Right kidney (tissue), 9 donors: ENCODE data around the gene RAB27B.
"Not testable (repeated sequence)": the region's sequence is repeated elsewhere in the genome, so short reads cannot be mapped to it uniquely, and the experiment has no call there.

Source experiments
- DNase-seq: peaks from one replicate; pipeline ENCODE4 v3.0.0-alpha.2; 2016
- long read RNA-seq, 8 donors: transcript quantifications; one replicate each; lab custom pipeline, GENCODE V29; 2026

Gene RAB27B, protein sequence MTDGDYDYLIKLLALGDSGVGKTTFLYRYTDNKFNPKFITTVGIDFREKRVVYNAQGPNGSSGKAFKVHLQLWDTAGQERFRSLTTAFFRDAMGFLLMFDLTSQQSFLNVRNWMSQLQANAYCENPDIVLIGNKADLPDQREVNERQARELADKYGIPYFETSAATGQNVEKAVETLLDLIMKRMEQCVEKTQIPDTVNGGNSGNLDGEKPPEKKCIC
- long read RNA-seq, donor 1 = 0 reads
- long read RNA-seq, donor 2 = 0 reads
- long read RNA-seq, donor 3, full-length matches to known transcripts = 2 of 2 reads
- long read RNA-seq, donor 3, partial matches to known transcripts = 0 of 2 reads
- long read RNA-seq, donor 3, other reads (novel, unspliced or antisense) = 0 of 2 reads
- long read RNA-seq, donor 4, full-length matches to known transcripts = 1 of 1 reads
- long read RNA-seq, donor 4, partial matches to known transcripts = 0 of 1 reads
- long read RNA-seq, donor 4, other reads (novel, unspliced or antisense) = 0 of 1 reads
- long read RNA-seq, donor 5 = 0 reads
- long read RNA-seq, donor 6, full-length matches to known transcripts = 2 of 2 reads
- long read RNA-seq, donor 6, partial matches to known transcripts = 0 of 2 reads
- long read RNA-seq, donor 6, other reads (novel, unspliced or antisense) = 0 of 2 reads
- long read RNA-seq, donor 7 = 0 reads
- long read RNA-seq, donor 8, full-length matches to known transcripts = 3 of 3 reads
- long read RNA-seq, donor 8, partial matches to known transcripts = 0 of 3 reads
- long read RNA-seq, donor 8, other reads (novel, unspliced or antisense) = 0 of 3 reads

GRCh38 chr18:54828281-54828881 is at the start of gene RAB27B:
Gene RAB27B (plus strand): TSS chr18:54828477. CDS start chr18:54877586, 49,109 bp downstream.
- DNase-seq = peak; percentile 89

- DNase-seq = no peak
These were observed 47.9 kb upstream of the RAB27B start for GRCh38 chr18:54780285-54780861.

DNA sequence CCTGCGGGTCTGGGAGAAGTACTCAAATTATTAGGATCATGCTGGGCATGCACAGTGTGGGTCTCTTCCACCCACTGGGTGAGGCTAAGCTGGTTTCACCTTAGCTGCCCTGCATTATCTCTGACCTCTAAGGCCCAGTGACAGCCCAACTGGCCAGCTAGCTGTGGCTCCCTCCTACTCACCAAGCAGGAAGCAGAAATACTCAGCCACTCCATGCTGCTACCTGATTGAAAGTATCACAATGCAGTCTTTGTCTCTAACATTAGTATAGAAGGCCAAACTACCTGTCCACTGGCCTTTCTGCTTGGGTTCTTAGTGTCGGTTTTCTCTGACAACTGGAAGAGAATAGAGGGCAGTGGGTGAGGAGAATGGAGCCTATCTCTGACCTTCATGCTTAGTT is 47.3 kb upstream of the RAB27B start:
- no peak for DNase-seq

DNA sequence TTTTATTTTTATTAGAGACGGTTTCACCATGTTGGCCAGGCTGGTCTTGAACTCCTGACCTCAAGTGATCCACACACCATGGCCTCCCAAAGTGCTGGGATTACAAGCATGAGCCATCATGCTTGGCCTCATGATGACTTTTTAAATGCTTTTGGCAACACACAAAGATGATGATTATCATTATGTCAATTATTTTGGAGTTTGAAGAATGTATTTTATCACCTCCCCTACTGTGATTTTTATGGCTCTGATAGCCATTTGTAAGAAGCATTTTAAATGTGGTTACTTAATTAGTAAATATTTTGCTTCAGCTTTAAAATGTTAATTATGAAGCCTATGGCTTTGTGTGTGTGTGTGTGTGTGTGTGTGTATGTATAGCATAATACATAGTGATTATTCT is 45.1 kb upstream of the RAB27B start:
- DNase-seq = no peak

DNA sequence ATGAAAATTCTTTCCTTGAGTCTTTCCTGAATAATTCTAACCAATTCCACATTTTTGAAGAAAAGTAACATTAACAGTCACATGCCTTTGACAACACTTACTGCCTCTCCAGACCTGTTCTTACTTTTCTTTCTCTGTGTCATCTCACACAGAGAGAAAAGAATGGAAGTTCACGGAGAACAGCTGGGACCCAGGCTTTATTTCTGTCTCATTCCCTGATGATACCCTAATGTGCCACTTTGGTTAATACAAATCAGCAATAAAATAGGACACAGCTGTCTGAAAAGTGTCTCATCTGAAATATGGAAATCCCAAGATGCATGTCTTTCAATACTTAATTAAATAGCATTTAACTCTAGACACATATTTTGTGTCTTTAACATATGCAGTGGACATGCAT is 42.1 kb upstream of the RAB27B start:
- no peak for DNase-seq

DNA sequence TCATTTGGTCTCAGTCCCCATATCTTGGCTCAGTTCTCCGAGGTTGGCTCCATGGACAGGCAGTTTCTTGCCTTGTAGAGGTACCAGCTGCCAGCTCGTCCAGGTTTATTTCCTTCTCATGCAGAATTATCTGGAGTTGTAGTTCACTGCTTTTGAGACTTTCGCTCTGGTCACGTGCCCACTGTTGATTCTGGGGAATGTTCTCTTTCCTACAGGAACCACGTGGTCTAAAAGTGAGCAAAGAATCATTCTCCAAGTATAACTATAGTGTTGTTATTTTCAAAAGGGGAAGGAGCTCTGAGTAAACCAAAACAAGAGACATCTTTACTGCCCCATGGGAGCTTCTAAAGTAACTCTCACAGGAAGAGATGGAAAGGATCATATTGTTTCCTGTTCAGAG is 41.2 kb upstream of the RAB27B start:
- no peak for DNase-seq

- no peak for DNase-seq
These were observed 40.7 kb upstream of the RAB27B start for GRCh38 chr18:54787616-54788015.

DNA sequence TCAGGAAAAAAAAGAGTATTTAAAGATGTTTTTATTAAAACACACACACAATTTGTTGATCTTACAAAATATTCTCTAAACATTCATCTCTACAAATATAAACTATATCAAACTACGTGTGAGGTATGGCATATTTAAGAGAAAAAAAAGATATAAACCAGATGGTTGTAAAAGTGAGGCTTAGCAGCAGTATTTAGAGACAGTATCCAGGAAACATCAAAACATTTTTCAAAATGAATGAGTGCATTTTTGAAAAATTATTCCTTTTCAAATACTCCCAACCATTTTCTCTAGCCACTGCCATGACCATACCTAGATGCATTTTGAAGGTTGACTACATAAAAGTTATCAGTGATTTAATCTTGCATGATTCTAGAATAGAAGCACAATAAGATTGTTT is 38.2 kb upstream of the RAB27B start:
- no peak for DNase-seq

- no peak for DNase-seq
These were observed 36.6 kb upstream of the RAB27B start for GRCh38 chr18:54791657-54792056.

- DNase-seq = no peak
These were observed 36.2 kb upstream of the RAB27B start for GRCh38 chr18:54792079-54792478.

DNA sequence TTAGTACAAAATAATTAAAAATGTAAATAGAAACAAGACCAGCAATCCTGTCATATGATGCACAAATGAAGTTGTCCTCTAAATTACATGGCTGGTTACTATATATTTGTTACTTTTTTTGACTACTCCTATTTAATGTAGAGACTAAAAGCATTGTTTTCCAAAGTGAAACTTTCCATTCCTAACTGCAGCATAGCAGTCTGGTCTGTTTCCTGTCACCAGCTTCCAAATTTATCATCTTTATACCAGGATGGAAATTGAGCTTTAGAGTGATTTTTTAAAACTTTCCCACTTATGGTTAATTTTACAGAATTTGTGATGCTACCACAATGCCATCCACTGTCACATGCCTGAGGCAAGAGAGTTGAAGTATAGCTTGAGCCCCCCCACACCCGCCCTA is 33.5 kb upstream of the RAB27B start:
- DNase-seq = no peak

DNA sequence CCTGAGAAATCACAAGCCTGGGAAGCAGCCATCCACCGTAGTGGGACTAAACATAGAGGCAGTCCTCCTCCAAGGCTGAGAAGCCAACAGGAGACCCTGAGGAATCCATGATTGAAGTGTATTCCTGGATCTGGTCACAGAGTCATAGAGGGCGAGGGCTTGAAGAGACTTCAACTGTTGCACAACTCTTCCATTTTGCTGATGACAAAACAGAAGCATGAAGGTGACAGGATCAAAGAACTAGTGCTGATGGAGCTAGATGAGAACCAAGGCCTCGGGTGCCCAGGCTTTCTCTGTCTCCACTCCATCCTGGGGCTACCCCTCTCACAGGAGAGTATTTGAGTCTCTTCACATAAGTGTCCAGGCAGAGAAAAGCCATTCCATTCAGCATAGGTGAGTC is 30.1 kb upstream of the RAB27B start:
- no peak for DNase-seq

DNA sequence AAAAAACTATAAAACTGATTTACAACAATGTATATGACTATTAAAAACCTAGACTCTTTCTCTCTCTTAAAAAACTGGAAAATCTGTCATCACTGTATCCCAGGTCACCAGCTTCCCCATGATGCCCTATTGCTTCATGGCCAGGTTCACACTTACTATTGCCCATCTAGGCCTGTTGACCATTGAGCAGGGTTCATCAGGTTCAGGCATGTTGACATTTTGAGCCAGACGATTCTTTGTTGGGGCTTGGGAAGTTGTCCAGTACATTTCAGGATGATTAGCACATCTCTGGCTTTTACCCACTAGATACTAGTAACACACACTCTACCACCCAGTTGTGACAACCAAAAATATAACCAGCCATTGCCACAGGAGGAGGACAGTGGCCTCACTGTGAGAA is 26.9 kb upstream of the RAB27B start:
- no peak for DNase-seq

DNA sequence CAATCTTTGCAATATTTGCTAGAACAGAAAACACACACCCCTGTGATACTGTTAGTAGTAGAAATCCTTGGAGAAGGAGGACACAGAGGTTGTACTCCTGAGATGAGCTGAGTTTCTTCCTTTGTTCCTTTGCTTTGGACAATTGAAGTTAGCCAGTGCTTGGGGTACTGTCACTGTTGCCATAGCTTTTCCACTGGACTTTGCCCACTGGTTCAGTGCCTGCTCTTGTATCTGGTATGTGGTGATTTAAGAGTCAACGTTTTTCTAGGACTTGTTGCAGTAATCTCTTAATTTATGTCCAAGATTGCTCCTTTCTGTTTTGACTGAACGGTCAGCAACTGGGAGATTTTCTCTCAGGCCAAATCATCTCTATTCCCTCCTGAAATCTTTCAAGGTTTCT is 26.1 kb upstream of the RAB27B start:
- DNase-seq = no peak

DNA sequence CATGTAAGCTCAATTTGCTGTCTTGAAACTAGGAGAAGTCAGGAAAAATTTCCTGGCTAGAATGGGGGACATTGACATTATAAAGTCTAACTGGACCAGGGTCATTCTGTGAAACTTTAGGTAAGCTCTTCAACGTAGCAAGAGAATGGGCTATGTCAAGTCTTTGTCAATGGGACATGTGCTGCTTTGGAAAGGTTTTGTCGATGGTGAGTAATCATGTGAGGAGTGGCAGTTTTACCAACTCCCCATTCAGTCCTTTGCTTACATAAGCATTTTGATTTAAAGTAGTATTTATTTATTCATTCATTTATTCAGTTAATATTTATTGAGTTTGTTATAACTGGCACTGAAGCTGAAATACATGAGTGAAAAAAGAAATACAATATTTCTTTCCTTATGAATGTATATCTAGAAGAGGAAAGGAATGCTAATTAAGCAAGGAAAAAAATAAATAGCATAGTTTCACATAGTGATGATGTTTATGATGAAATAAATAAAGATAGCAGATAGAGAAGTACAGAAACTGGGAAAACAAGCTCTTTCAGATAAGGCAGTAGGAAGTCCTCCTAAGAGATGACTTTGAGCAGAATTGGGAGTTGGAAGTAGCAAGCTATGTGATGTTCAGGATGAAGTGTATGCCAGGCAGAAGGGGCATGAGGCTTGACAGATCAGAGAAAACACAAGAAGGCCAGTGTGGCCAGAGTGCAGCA is 25.4 kb upstream of the RAB27B start:
- DNase-seq = no peak

DNA sequence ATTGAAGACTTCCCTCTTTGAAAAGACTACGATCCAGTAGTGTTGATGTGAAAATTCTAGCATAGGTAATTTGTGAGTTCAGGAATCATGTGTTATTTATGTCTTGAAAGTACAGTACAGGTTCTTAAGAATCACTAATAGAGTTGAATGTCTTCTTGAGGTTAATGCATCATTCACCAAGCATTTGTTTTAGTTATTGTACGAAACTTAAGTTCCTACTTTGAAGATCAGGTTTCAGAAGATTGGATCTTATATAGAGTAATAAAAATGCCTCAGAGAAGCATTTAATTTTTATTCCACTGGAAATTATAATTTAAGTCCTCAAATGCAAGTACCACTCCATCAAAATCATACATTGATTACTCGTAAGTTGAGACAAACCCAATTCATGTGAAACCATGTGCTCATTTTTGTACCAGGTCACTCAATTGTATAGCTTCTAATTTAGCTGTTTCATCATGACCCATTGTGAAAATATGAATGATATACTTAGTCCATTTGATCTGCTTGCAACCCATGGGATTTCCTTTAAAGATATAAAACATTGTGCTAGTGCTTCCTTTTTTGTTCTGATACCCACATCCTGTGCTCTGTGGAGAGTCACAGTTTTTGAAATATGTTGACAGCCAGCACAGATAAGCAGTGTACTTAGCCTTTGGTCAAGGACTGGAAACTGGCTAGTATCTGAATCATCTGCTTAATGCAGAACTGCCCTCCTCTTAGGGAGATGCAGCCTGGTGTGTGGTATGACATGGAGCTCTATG is 22.5 kb upstream of the RAB27B start:
- DNase-seq = no peak

DNA sequence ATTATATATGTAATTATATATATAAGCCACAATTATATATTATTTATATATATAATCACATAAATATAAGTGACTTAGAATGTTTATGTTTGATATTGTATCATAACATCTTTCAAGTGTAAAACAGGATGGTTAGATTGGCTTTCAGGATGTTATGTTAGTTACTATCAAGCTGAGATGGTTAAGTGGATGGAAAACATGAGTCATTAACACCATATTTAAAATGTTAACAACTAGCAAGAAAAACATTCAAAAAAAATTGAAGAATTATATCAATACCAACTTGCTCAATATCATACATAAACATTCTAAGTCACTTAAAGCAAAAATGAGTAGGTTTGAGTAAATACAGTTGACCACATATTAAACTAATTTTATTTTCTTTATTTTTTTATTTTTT is 21.8 kb upstream of the RAB27B start:
- no peak for DNase-seq

GRCh38 chr18:54807303-54807702 is 21.0 kb upstream of the RAB27B start:
- DNase-seq = no peak

DNA sequence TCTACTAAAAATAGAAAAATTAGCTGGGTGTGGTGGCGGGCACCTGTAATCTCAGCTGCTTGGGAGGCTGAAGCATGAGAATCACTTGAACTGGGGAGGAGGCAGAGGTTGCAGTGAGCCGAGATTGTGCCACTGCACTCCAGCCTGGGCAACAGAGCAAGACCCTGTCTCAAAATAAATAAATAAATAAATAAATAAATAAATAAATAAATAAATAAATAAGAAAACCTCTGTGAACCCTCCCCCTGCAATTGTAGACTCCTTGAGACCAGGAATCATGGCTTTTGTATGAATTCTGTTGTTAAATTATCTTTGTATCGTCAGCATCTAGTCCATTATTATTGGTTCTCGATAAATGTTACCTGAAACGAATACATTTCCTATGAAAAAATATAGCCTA is 17.6 kb upstream of the RAB27B start:
- DNase-seq = not testable (repeated sequence)

DNA sequence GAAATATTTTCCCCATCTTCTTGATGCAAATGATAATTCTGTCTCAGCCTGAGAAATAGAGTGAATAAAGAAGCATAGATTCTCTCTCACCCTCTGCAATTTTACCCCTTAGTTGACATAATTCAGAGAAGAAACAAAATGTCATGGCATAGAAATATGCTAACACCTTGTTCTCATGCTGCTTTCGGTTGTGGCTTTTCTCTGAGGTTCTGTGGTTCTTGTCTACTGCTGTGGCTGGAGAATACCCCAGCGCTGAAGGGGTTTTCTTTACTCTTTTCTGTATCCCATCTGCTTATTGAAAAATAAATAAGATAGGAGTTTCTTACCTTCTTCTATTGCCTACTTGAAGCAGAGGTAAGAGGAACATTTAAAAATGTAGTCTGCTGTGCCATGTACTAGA is 15.4 kb upstream of the RAB27B start:
- DNase-seq = no peak

GRCh38 chr18:54813305-54813704 is 15.0 kb upstream of the RAB27B start:
- no peak for DNase-seq
